Fibroblast of mammary gland (primary cell): Measurements from ENCODE around the gene ANKK1.

Experiments used
- DNase-seq: peaks from one replicate; pipeline ENCODE4 v3.0.0-alpha.2; 2010; ENCODE audit warnings: low read depth
- H3K4me3 ChIP-seq: 2 replicates; pipeline ENCODE4 v1.5.1; 2011; ENCODE audit warnings: low read depth, mild to moderate bottlenecking, low read length, moderate library complexity; ENCODE audit not compliant: control insufficient read depth
- TF ChIP-seq, protein P1 (sequence below): conservative IDR thresholded peaks from 2 replicates; pipeline ENCODE4 v1.5.1; 2011; ENCODE audit warnings: low read depth, low read length, inconsistent platforms; ENCODE audit not compliant: control insufficient read depth, insufficient read depth

The ANKK1 gene

DNA sequence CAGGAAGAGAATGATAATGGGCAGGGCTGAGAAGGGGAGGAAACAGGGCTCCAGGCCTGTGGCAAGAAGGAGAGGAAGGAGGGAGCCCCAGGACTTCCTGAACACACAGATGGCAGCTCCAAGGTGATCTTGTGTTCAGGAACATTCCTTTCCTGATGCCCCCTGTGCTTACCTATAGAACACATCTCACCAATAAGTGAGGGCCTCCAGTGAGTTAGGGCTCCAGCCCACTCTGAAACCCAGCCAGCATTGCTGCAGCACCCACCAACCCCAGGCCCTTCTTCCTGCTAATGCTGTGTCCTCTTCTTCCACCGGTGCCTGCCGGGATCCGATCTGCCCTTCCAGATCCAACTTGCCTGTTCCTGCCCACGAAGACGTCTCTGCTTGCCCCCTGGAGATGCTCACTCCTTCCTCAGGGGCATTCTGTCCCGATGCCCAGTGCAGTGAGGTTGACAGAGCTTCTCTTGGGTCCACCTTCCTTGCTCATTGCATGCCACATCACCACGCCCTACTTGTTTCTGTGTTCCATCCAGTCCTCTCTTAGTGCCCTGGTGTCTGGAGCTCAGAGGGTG lies 17.4 kb downstream of the ANKK1 start:
- no peak overlapping the region for H3K4me3 ChIP-seq
- no peak for DNase-seq
- TF ChIP-seq, protein P1, sequence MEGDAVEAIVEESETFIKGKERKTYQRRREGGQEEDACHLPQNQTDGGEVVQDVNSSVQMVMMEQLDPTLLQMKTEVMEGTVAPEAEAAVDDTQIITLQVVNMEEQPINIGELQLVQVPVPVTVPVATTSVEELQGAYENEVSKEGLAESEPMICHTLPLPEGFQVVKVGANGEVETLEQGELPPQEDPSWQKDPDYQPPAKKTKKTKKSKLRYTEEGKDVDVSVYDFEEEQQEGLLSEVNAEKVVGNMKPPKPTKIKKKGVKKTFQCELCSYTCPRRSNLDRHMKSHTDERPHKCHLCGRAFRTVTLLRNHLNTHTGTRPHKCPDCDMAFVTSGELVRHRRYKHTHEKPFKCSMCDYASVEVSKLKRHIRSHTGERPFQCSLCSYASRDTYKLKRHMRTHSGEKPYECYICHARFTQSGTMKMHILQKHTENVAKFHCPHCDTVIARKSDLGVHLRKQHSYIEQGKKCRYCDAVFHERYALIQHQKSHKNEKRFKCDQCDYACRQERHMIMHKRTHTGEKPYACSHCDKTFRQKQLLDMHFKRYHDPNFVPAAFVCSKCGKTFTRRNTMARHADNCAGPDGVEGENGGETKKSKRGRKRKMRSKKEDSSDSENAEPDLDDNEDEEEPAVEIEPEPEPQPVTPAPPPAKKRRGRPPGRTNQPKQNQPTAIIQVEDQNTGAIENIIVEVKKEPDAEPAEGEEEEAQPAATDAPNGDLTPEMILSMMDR, result no peak

DNA sequence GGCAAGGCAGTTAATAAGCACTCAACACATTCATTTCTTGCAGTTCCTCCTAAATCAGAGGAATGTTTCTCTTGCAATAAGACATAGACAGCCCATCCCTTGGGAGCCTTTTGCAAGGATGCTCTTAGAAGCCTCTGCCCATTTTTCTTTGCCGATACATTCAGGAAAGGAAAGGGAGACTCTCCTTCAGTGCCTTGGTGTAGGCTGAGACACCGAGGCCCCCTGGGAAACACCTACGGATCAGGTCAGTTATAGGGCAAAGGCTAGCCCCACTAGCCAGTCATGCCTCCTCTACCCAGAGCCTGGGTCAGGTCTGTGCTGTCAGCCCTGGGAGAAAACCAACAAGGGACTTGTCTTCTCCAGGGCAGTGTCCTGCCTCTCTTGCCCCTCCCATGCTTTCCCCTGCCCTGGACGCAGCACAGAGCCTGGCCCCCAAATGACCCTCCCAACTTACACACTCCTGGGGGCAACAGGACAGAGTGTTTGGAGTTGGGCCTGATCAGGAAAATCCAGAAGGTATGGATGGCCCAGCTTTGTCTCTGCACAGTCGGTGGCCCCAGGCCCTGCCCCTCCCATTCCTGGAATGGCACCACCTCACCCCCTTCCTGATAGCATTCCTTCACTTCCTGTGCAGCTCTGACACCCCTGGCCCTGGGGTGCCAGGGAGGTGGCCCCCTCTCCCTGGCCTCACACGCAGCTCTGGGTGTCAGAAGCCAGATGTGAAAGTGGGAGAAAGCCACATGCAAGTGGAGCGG lies 18.3 kb downstream of the ANKK1 start:
- no peak overlapping the region for H3K4me3 ChIP-seq
- no peak for DNase-seq
- TF ChIP-seq, protein P1, result no peak

DNA sequence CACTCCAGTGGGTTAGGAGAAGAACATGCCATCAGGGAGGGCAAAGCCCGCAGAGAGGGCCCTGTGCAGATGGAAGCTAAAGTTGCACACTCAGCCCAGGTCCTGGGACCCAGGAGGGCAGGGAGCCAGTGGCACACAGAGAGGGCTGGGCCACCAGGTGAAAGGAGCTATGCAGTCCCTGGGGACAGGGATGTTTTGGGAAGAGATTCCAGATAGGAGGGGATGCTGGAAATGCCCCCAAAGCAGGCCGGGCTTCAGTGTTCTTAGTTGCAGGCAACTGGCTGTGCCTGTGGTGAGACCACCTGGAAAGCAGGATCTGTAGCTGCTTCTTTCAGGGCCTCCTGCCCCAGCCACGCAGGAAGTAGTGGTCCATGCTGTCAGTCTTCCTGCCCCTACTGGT lies 19.6 kb downstream of the ANKK1 start:
- TF ChIP-seq, protein P1, result no peak
- no peak for DNase-seq
- H3K4me3 ChIP-seq, result no peak overlapping the region

DNA sequence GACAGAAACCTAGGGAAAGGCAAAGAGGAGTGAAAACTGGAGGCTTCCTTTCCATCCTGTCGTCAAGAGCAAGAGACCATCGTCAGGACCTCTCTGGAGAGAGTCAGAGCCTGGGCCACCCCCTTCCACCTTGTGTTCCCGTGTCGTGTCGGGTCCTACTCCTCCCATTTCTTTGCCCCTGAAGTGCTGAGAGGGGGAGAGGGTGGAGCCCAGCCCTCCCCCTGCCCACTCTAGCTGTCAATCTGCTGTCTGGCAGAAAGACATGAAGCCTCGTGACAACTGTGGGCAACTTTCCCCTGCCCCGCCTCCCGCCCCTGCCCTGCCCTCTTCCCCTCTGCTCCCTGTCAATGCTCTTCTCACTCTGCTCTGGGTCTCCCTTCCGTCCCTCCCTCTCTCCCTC lies 20.6 kb downstream of the ANKK1 start:
- no peak for DNase-seq
- H3K4me3 ChIP-seq, result no peak overlapping the region
- TF ChIP-seq, protein P1, result no peak

DNA sequence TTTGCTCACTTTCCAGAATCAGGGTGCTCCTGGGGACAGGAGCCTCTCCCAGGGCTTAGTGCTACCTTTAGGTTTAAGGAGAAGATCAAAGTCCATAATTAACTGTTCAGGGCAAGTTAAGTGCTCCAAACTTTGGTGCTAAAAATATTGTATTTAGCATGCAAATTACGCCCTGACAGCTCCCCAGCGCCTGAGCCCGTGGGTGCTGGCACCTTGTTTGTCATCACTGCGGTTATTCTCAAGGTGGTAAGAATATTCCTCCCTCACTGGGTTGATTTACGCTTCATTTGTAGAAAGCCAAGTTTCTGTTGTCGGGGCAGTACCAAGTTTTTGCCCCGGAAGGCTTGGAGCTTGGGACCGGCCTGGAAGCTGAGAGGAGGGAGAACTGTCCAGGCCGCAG lies 21.3 kb downstream of the ANKK1 start:
- H3K4me3 ChIP-seq, result no peak overlapping the region
- DNase-seq, result no peak
- TF ChIP-seq, protein P1, result no peak

DNA sequence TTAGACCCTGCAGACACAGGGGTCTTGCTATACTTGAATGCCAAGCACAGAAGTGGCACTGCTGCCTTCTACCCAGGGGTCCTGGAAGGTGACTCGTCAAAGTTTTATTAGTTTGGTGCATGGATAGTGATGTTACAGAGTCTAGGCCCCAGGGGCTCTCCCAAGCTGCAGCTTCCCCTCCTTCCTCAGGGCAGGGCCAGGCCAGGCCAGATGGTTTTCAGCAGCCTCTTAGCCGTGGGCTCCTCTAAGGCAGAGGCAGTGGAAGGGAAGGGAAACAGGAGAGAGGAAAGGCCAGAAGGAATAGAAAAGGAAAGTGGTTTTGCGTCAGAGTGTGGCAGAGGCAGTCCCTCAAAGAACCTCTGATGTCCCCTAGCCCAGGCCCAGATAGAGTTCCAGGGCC lies 21.9 kb downstream of the ANKK1 start:
- TF ChIP-seq, protein P1, result no peak
- no peak for DNase-seq
- H3K4me3 ChIP-seq, result no peak overlapping the region
